ENCODE data around the gene NETO1.

NETO1 gene

GRCh38 chr18:72762515-72763122 lies 105.2 kb downstream of the NETO1 start:
- DNase-seq (ENCODE audit: low read depth), result peak; percentile 74
- TF ChIP-seq CTCF (conservative IDR thresholded peaks at IDR 0.05; ENCODE audit: control insufficient read depth, insufficient read depth, low read depth, low read length), result peak; percentile 66
- H3K4me3 ChIP-seq (ENCODE audit: control insufficient read depth, low read depth, low read length), result no peak overlapping the region

GRCh38 chr18:72752220-72752619 lies 115.6 kb downstream of the NETO1 start:
- TF ChIP-seq CTCF (conservative IDR thresholded peaks at IDR 0.05; ENCODE audit: control insufficient read depth, insufficient read depth, low read depth, low read length), result no peak
- no peak for DNase-seq (ENCODE audit: low read depth)
- H3K4me3 ChIP-seq (ENCODE audit: control insufficient read depth, low read depth, low read length), result no peak overlapping the region

DNA sequence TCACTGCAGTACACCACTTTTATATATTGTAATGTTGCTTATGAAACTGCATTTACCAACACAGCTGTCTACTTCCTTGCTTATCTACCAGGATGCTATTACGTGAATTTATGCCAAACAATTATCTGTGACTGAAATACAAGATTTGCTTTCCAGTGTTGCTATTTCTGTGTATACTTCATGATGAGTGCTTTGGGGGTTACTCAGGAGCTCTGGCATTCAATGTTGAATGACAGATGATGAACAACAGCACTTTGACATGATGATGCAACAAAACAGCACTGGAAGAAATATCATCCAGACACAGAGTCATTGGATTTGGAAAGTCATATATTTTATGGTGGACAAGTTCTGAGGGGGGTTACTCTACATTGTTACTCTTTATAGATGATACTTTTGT lies 125.8 kb downstream of the NETO1 start:
- TF ChIP-seq CTCF (conservative IDR thresholded peaks at IDR 0.05; ENCODE audit: control insufficient read depth, insufficient read depth, low read depth, low read length), result no peak
- H3K4me3 ChIP-seq (ENCODE audit: control insufficient read depth, low read depth, low read length), result no peak overlapping the region
- no peak for DNase-seq (ENCODE audit: low read depth)

DNA sequence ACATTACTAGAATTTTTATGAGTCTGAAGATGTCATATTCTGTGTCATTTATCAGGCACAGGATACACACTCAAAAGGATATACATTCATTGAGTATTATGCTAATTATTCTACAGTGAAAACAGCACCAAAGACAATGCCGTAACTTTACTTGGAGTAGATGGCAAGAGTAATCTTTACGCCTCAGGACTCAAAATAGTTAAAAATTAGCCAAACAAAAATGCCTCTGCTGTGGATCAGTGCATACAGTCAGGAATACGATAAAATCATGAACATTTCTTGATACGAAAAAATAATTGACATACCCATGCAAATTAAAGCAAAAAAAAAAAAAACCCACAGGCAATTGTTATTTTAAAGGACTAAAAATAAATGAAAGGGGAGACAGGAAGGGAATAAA lies 129.7 kb downstream of the NETO1 start:
- H3K4me3 ChIP-seq (ENCODE audit: control insufficient read depth, low read depth, low read length), result no peak overlapping the region
- no peak for TF ChIP-seq CTCF (conservative IDR thresholded peaks at IDR 0.05; ENCODE audit: control insufficient read depth, insufficient read depth, low read depth, low read length)

DNA sequence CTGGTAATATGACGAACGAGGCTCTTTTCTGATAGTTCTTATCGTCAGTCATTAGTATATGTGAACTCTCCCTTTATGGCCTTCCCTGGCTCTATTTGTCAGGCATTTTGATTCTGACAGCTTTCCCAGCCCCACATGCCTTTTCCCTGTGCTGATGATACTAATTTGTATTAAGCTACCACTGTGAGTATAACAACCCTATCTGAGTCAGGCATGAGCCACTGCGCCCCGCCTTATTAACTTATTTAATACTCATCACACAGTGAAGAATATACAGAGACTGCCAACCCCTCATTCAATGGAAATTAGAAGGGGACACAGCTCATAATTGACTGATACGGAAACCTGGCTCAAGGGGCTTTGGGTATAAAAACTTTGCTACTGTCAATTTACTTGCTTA lies 140.0 kb downstream of the NETO1 start:
- TF ChIP-seq CTCF (conservative IDR thresholded peaks at IDR 0.05; ENCODE audit: control insufficient read depth, insufficient read depth, low read depth, low read length), result no peak
- no peak overlapping the region for H3K4me3 ChIP-seq (ENCODE audit: control insufficient read depth, low read depth, low read length)
- no peak for DNase-seq (ENCODE audit: low read depth)

More for the DNA sequence above, 129.7 kb downstream of the NETO1 start:
- no peak for DNase-seq (ENCODE audit: low read depth)

DNA sequence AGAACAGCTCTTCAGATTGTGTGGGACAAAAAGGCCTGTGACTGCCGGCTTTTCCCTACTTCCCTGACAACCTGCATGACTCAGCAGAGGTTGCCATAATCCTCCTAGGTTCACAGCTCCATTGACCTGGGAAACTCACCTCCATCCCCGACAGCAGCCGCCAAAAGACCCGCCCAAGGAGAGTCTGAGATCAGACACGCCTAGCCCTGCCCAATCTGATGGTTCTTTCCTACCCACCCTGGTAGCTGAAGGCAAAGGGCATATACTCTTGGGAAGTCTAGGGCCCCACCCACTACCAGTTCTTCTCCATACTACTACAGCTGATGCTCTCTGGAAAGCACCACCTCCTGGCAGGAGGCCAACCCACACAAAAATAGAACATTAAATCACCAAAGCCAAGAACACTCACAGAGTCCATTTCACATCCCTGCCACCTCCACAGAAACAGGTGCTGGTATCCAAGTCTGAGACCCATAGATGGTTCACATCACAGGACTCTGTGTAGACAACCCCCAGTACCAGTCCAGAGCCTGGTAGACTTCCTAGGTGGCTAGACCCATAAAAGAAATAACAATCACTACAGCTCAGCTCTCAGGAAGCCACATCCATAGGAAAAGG lies 140.6 kb downstream of the NETO1 start:
- TF ChIP-seq CTCF (conservative IDR thresholded peaks at IDR 0.05; ENCODE audit: control insufficient read depth, insufficient read depth, low read depth, low read length), result no peak
- DNase-seq (ENCODE audit: low read depth), result no peak

More for the DNA sequence above, 140.6 kb downstream of the NETO1 start:
- no peak overlapping the region for H3K4me3 ChIP-seq (ENCODE audit: control insufficient read depth, low read depth, low read length)
